AG04449 (cell line): ENCODE data around the gene SPTLC1.
"Not testable (repeated sequence)": the region's sequence is repeated elsewhere in the genome, so short reads cannot be mapped to it uniquely, and the experiment has no call there.

Experiments
- CTCF ChIA-PET: fragments of 350-600 bp; formaldehyde crosslinking; extraction: SDS; loops from one replicate; lab custom pipeline; 2021; ENCODE audit warnings: antibody characterized with exemption; lab: Yijun Ruan, JAX
- POLR2A ChIA-PET: fragments of 400-600, 350-600 bp; formaldehyde crosslinking; extraction: SDS; loops from one replicate; lab custom pipeline; 2020; ENCODE audit warnings: antibody characterized with exemption, inconsistent platforms; lab: Yijun Ruan, JAX
- DNase-seq: peaks from one replicate; pipeline ENCODE4 v3.0.0-alpha.2; 2010; ENCODE audit warnings: low read depth, low spot score
- H3K4me3 ChIP-seq: 2 replicates; pipeline ENCODE4 v1.5.1; 2011; ENCODE audit warnings: low read depth, mild to moderate bottlenecking, control low read depth, low read length
- CTCF ChIP-seq: IDR thresholded peaks from one replicate; pipeline ENCODE4 v1.5.1; 2011; ENCODE audit warnings: mild to moderate bottlenecking, moderate library complexity, low read length, control low read depth, inconsistent platforms; ENCODE audit not compliant: insufficient read depth; ENCODE audit errors: missing control alignments

The SPTLC1 gene

GRCh38 chr9:92140074-92140753 lies 25.0 kb upstream of the SPTLC1 start:
- peak overlapping the region; percentile 12; the same call in 1 of the 2 replicates for H3K4me3 ChIP-seq
- TF ChIP-seq CTCF: peak; percentile 99
- no peak for DNase-seq
- ChIA-PET POLR2A (interaction anchor here (0.9 to 1.9 kb wide), 2 partner anchors 51 to 102 kb away, joined by 3 to 11 read pairs; no protein-coding TSS in a partner anchor), CTCF (interaction anchor here (0.7 to 16.9 kb wide), 48 partner anchors 8 to 1225 kb away, joined by 3 to 591 read pairs (median 12); partner anchors contain the start of genes BICD2, CENPP, IARS1 and NOL8)

- ChIA-PET POLR2A (interaction anchor here (0.7 to 1.9 kb wide), 4 partner anchors 104 to 186 kb away, joined by 3 to 11 read pairs (median 3); partner anchors contain the start of gene NOL8), CTCF (interaction anchor here (0.6 to 16.9 kb wide), 63 partner anchors 9 to 1224 kb away, joined by 3 to 591 read pairs (median 5); partner anchors contain the start of genes CENPP, IARS1, IPPK and NOL8)
- DNase-seq, H3K4me3 ChIP-seq: not testable (repeated sequence)
- TF ChIP-seq CTCF: peak; percentile 54
These were observed 23.8 kb upstream of the SPTLC1 start for GRCh38 chr9:92138960-92139540.

GRCh38 chr9:92138157-92138959 lies 23.1 kb upstream of the SPTLC1 start:
- H3K4me3 ChIP-seq: no peak overlapping the region
- TF ChIP-seq CTCF: peak; percentile 79
- ChIA-PET POLR2A (interaction anchor here (0.7 to 0.9 kb wide), 3 partner anchors 107 to 186 kb away, joined by 3 read pairs; partner anchors contain the start of gene NOL8), CTCF (interaction anchor here (0.6 to 16.9 kb wide), 61 partner anchors 10 to 738 kb away, joined by 3 to 591 read pairs (median 5); partner anchors contain the start of genes CENPP, IARS1, IPPK and NOL8)
- no peak for DNase-seq

- DNase-seq: no peak
- POLR2A ChIA-PET: no interaction called here
These were observed 21.1 kb upstream of the SPTLC1 start for GRCh38 chr9:92136184-92136858.

More at GRCh38 chr9:92136184-92136858, 21.1 kb upstream of the SPTLC1 start:
- no peak overlapping the region for H3K4me3 ChIP-seq
- no peak for TF ChIP-seq CTCF
- CTCF ChIA-PET: interaction anchor here (0.9 to 16.9 kb wide), 9 partner anchors 11 to 192 kb away, joined by 3 to 591 read pairs (median 8); no protein-coding TSS in a partner anchor
